SU-DHL-6 (cell line): ENCODE data around the gene TMEM59L.

Source experiments
- H2AFZ ChIP-seq: fragments of 200-600 bp; sonication (generic); 2 replicates; pipeline ENCODE4 v1.6.1; 2014; ENCODE audit warnings: low read depth, mild to moderate bottlenecking, moderate library complexity, mixed read lengths, antibody characterized with exemption, low read length; ENCODE audit not compliant: severe bottlenecking
- H3F3A ChIP-seq: fragments of 200-600 bp; shearing (Covaris generic); 2 replicates; pipeline ENCODE4 v1.6.0; 2016; ENCODE audit warnings: antibody characterized with exemption, mild to moderate bottlenecking; ENCODE audit not compliant: insufficient read depth
- H3K27ac ChIP-seq: fragments of 200-600 bp; sonication (generic); 2 replicates; pipeline ENCODE4 v1.5.1; 2016; ENCODE audit warnings: low read depth, mild to moderate bottlenecking, low read length, moderate library complexity, mixed read lengths
- H3K27me3 ChIP-seq: fragments of 200-600 bp; sonication (generic), shearing (Covaris generic); 2 replicates; pipeline ENCODE4 v1.6.0; 2014; ENCODE audit warnings: mild to moderate bottlenecking, low read length
- H3K36me3 ChIP-seq: fragments of 200-600 bp; sonication (generic); 2 replicates; pipeline ENCODE4 v1.6.1; 2014; ENCODE audit warnings: mild to moderate bottlenecking, low read length, mixed read lengths
- H3K4me2 ChIP-seq: fragments of 300-600, 200-600 bp; shearing (Covaris generic), sonication (generic); 2 replicates; pipeline ENCODE4 v1.6.0; 2014; ENCODE audit warnings: low read length, low read depth, mild to moderate bottlenecking; ENCODE audit not compliant: poor library complexity, severe bottlenecking
- H3K4me3 ChIP-seq: fragments of 200-600 bp; sonication (generic); 2 replicates; pipeline ENCODE4 v1.5.1; 2014; ENCODE audit warnings: antibody characterized with exemption, low read length, mild to moderate bottlenecking, mixed read lengths; ENCODE audit not compliant: insufficient read depth, poor library complexity, severe bottlenecking
- H3K79me2 ChIP-seq: fragments of 200-600 bp; sonication (generic); 2 replicates; pipeline ENCODE4 v1.6.1; 2014; ENCODE audit warnings: mild to moderate bottlenecking, low read length, moderate library complexity; ENCODE audit not compliant: insufficient read depth
- H3K9ac ChIP-seq: fragments of 200-600 bp; sonication (generic); 2 replicates; pipeline ENCODE4 v1.7.0; 2014; ENCODE audit warnings: mild to moderate bottlenecking, low read length
- H3K9me2 ChIP-seq: fragments of 200-600 bp; sonication (generic); replicated peaks from 2 replicates; pipeline ENCODE4 v1.6.1; 2014; ENCODE audit warnings: low read length; ENCODE audit not compliant: insufficient read depth
- H3K9me3 ChIP-seq: fragments of 200-600 bp; sonication (generic); 2 replicates; pipeline ENCODE4 v1.6.1; 2014; ENCODE audit warnings: low read length, mixed read lengths; ENCODE audit not compliant: insufficient read depth
- H4K20me1 ChIP-seq: fragments of 200-600 bp; sonication (generic); 2 replicates; pipeline ENCODE4 v1.6.1; 2014; ENCODE audit warnings: low read depth, mild to moderate bottlenecking, antibody characterized with exemption, low read length, moderate library complexity, mixed read lengths
- CTCF ChIP-seq: fragments of 200-600 bp; sonication (generic); IDR thresholded peaks from one replicate; pipeline ENCODE4 v1.5.1; 2017; ENCODE audit warnings: antibody characterized with exemption, mild to moderate bottlenecking, low read length, moderate library complexity; ENCODE audit not compliant: insufficient read depth, poor library complexity, severe bottlenecking
- EZH2phosphoT487 ChIP-seq: fragments of 200-600 bp; sonication (generic), shearing (Covaris generic); conservative IDR thresholded peaks from 2 replicates; pipeline ENCODE4 v1.6.1; 2018; ENCODE audit warnings: mild to moderate bottlenecking, antibody characterized with exemption, low read length, moderate library complexity, mixed read lengths

Gene TMEM59L

GRCh38 chr19:18612051-18612771 is 459 bp upstream of the TMEM59L start:
- peaks cover 8% of the 10 kb centered on the region; the same call in 1 of the 2 replicates for H3K27me3 ChIP-seq
- H3K36me3 ChIP-seq = no peaks in the 10 kb centered on the region
- H2AFZ ChIP-seq = no peak overlapping the region
- H3K4me2 ChIP-seq = peak overlapping the region; percentile 41
- H3K27ac ChIP-seq = no peak overlapping the region
- TF ChIP-seq EZH2phosphoT487 (no peak), CTCF (no peak)
- no peaks in the 10 kb centered on the region for H3K79me2 ChIP-seq
- H3F3A ChIP-seq = no peaks in the 10 kb centered on the region
- no peaks in the 10 kb centered on the region for H3K9me2 ChIP-seq
- no peaks in the 10 kb centered on the region for H4K20me1 ChIP-seq
- H3K9ac ChIP-seq = no peak overlapping the region
- H3K4me3 ChIP-seq = peak overlapping the region; percentile 18
- no peaks in the 10 kb centered on the region for H3K9me3 ChIP-seq

- TF ChIP-seq EZH2phosphoT487 = no peak
- no peak for TF ChIP-seq CTCF
- Histone ChIP-seq H3K27me3 (peaks cover 3% of the 10 kb centered on the region; the same call in 1 of the 2 replicates), H3K79me2 (no peaks in the 10 kb centered on the region), H3K36me3 (no peaks in the 10 kb centered on the region), H3K27ac (no peak overlapping the region), H3K4me2 (no peak overlapping the region), H3F3A (no peaks in the 10 kb centered on the region), H3K9me2 (no peaks in the 10 kb centered on the region), H3K9ac (no peak overlapping the region), H3K9me3 (no peaks in the 10 kb centered on the region), H2AFZ (no peak overlapping the region), H3K4me3 (no peak overlapping the region), H4K20me1 (no peaks in the 10 kb centered on the region)
Observed at GRCh38 chr19:18613589-18614234, 1.0 kb downstream of the TMEM59L start.

- Histone ChIP-seq H3K4me3 (no peak overlapping the region), H3K4me2 (no peak overlapping the region), H2AFZ (no peak overlapping the region), H3K9me2 (no peaks in the 10 kb centered on the region), H3K27me3 (peaks cover 1% of the 10 kb centered on the region; the same call in 1 of the 2 replicates), H3K36me3 (no peaks in the 10 kb centered on the region), H4K20me1 (no peaks in the 10 kb centered on the region), H3K79me2 (no peaks in the 10 kb centered on the region), H3K9ac (no peak overlapping the region), H3K9me3 (no peaks in the 10 kb centered on the region), H3K27ac (no peak overlapping the region), H3F3A (no peaks in the 10 kb centered on the region)
- TF ChIP-seq EZH2phosphoT487 = no peak
- TF ChIP-seq CTCF = no peak
Observed at GRCh38 chr19:18616023-18616422, 3.4 kb downstream of the TMEM59L start.
